HepG2 (cell line): ENCODE data around the gene SSBP4. TPM values are rescaled to one million over a fixed set of nuclear protein-coding genes. Genes with fewer than 3 reads are reported as not detected.

Source experiments
- HNF4A ChIP-seq: sonication (generic); formaldehyde crosslinking; IDR thresholded peaks from 2 replicates; pipeline ENCODE4 v1.4.0; 2020; ENCODE audit warnings: missing genetic modification reagents
- HOXA9 ChIP-seq: sonication (generic); formaldehyde crosslinking; IDR thresholded peaks from 2 replicates; pipeline ENCODE4 v1.8.1; 2022; ENCODE audit warnings: missing genetic modification reagents, mild to moderate bottlenecking, moderate library complexity, borderline replicate concordance
- MTF1 ChIP-seq: sonication (generic); formaldehyde crosslinking; IDR thresholded peaks from 2 replicates; pipeline ENCODE4 v1.5.0; 2020; ENCODE audit warnings: missing genetic modification reagents
- NBN ChIP-seq: fragments of 450-650 bp; conservative IDR thresholded peaks from 2 replicates; pipeline ENCODE4 v1.6.1; 2017
- NKX3-1 ChIP-seq: sonication (generic); formaldehyde crosslinking; IDR thresholded peaks from 2 replicates; pipeline ENCODE4 v1.5.0; 2020; ENCODE audit warnings: missing genetic modification reagents
- PCBP1 ChIP-seq: fragments of 200-400 bp; formaldehyde crosslinking; IDR thresholded peaks from 2 replicates; pipeline ENCODE4 v1.6.1; 2017; ENCODE audit warnings: mild to moderate bottlenecking, low read depth, low read length, borderline replicate concordance
- RNF2 ChIP-seq: fragments of 450-650 bp; conservative IDR thresholded peaks from 2 replicates; pipeline ENCODE4 v1.6.1; 2016; ENCODE audit warnings: low read depth
- SP4 ChIP-seq: sonication (generic); formaldehyde crosslinking; IDR thresholded peaks from 2 replicates; pipeline ENCODE4 v1.8.1; 2023; ENCODE audit warnings: mild to moderate bottlenecking, missing genetic modification reagents
- SRF ChIP-seq: IDR thresholded peaks from 2 replicates; pipeline ENCODE4 v1.6.1; 2011; ENCODE audit warnings: mild to moderate bottlenecking, low read depth, low read length, moderate library complexity
- ZFP37 ChIP-seq: sonication (generic); formaldehyde crosslinking; IDR thresholded peaks from 2 replicates; pipeline ENCODE4 v1.4.0; 2020; ENCODE audit warnings: missing genetic modification reagents, borderline replicate concordance
- ZNF878 ChIP-seq: sonication (generic); formaldehyde crosslinking; IDR thresholded peaks from 2 replicates; pipeline ENCODE4 v1.8.1; 2023; ENCODE audit warnings: mild to moderate bottlenecking, missing genetic modification reagents, moderate library complexity
- ZSCAN21 ChIP-seq: sonication (generic); formaldehyde crosslinking; IDR thresholded peaks from 2 replicates; pipeline ENCODE4 v1.8.0; 2022; ENCODE audit warnings: mild to moderate bottlenecking, missing genetic modification reagents, moderate library complexity, borderline replicate concordance
- polyA plus RNA-seq, 8 experiments: library from polyadenylated mRNA; depleted of rRNA in 3 of 8; stranded (reverse) in 7 of 8; unstranded in 1 of 8; fragments of >200 nt; fragmentation: Illumina TruSeq in 4 of 8; extraction: Trizol in 4 of 8; gene quantifications; 2 replicates each; pipeline versions ENCODE4 v1.2.1 to v1.2.3, GENCODE V29; 2011 to 2016; ENCODE audit warnings: low read depth in 4 of 8, missing spikeins in 1 of 8, mixed read lengths in 1 of 8; ENCODE audit not compliant: insufficient read depth in 1 of 8
- total RNA-seq, 5 experiments: library from RNA; depleted of rRNA; stranded (reverse); fragments of >200 nt; fragmentation: Illumina TruSeq; extraction: Trizol; gene quantifications; 2 replicates each; pipeline ENCODE4 v1.2.3, GENCODE V29; 2016; ENCODE audit warnings: low read depth in 1 of 5
- TF ChIP-seq, protein P1 (sequence below): sonication (generic); formaldehyde crosslinking; IDR thresholded peaks from one replicate; pipeline ENCODE4 v1.5.1; 2020; ENCODE audit warnings: mild to moderate bottlenecking, missing genetic modification reagents; ENCODE audit errors: not compliant biosample characterization
- TF ChIP-seq, protein P2 (sequence below), 2 experiments: sonication (generic) in 1 of 2; formaldehyde crosslinking in 1 of 2; IDR thresholded peaks; 2 replicates each; pipeline versions ENCODE4 v1.4.0 to v1.6.1; 2016 to 2020; ENCODE audit warnings: borderline replicate concordance in 1 of 2, low read depth in 1 of 2, mild to moderate bottlenecking in 1 of 2, missing genetic modification reagents in 1 of 2

SSBP4 gene
- total and polyA plus RNA-seq, 2 of the 13 experiments (the other 11 are each of a cell fraction or from before 2014, with no cell fraction given), result 20.8 to 39.5 TPM

GRCh38 chr19:18478545-18479311, 59.5 kb downstream of the SSBP4 start (continued):
- TF ChIP-seq, protein P1, sequence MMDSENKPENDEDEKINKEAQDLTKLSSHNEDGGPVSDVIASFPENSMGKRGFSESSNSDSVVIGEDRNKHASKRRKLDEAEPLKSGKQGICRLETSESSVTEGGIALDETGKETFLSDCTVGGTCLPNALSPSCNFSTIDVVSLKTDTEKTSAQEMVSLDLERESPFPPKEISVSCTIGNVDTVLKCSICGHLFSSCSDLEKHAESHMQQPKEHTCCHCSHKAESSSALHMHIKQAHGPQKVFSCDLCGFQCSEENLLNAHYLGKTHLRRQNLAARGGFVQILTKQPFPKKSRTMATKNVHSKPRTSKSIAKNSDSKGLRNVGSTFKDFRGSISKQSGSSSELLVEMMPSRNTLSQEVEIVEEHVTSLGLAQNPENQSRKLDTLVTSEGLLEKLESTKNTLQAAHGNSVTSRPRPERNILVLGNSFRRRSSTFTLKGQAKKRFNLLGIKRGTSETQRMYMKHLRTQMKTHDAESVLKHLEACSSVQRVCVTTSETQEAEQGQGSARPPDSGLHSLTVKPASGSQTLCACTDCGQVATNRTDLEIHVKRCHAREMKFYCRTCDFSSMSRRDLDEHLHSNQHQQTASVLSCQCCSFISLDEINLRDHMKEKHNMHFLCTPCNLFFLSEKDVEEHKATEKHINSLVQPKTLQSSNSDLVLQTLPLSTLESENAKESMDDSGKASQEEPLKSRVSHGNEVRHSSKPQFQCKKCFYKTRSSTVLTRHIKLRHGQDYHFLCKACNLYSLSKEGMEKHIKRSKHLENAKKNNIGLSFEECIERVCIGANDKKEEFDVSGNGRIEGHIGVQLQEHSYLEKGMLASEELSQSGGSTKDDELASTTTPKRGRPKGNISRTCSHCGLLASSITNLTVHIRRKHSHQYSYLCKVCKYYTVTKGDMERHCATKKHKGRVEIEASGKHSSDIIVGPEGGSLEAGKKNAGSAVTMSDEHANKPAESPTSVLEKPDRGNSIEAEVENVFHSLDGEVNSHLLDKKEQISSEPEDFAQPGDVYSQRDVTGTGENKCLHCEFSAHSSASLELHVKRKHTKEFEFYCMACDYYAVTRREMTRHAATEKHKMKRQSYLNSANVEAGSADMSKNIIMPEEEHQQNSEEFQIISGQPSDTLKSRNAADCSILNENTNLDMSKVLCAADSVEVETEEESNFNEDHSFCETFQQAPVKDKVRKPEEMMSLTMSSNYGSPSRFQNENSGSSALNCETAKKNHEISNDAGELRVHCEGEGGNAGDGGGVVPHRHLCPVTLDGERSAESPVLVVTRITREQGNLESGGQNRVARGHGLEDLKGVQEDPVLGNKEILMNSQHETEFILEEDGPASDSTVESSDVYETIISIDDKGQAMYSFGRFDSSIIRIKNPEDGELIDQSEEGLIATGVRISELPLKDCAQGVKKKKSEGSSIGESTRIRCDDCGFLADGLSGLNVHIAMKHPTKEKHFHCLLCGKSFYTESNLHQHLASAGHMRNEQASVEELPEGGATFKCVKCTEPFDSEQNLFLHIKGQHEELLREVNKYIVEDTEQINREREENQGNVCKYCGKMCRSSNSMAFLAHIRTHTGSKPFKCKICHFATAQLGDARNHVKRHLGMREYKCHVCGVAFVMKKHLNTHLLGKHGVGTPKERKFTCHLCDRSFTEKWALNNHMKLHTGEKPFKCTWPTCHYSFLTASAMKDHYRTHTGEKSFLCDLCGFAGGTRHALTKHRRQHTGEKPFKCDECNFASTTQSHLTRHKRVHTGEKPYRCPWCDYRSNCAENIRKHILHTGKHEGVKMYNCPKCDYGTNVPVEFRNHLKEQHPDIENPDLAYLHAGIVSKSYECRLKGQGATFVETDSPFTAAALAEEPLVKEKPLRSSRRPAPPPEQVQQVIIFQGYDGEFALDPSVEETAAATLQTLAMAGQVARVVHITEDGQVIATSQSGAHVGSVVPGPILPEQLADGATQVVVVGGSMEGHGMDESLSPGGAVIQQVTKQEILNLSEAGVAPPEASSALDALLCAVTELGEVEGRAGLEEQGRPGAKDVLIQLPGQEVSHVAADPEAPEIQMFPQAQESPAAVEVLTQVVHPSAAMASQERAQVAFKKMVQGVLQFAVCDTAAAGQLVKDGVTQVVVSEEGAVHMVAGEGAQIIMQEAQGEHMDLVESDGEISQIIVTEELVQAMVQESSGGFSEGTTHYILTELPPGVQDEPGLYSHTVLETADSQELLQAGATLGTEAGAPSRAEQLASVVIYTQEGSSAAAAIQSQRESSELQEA (CRISPR knock-in tag), result no peak
- TF ChIP-seq, protein P2, sequence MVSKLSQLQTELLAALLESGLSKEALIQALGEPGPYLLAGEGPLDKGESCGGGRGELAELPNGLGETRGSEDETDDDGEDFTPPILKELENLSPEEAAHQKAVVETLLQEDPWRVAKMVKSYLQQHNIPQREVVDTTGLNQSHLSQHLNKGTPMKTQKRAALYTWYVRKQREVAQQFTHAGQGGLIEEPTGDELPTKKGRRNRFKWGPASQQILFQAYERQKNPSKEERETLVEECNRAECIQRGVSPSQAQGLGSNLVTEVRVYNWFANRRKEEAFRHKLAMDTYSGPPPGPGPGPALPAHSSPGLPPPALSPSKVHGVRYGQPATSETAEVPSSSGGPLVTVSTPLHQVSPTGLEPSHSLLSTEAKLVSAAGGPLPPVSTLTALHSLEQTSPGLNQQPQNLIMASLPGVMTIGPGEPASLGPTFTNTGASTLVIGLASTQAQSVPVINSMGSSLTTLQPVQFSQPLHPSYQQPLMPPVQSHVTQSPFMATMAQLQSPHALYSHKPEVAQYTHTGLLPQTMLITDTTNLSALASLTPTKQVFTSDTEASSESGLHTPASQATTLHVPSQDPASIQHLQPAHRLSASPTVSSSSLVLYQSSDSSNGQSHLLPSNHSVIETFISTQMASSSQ (IDR thresholded peaks at IDR 0.05; ENCODE audit: low read depth), result no peak; the same call in 1 of the 2 replicates
- TF ChIP-seq, protein P2 (CRISPR knock-in tag; IDR thresholded peaks at IDR 0.05; ENCODE audit: borderline replicate concordance), result peak; percentile 77; the same call in 1 of the 2 replicates
- TF ChIP-seq ZSCAN21 (CRISPR knock-in tag) (0 out of 2 replicates have a peak, but pooled peaks have one; percentile 23), ZNF878 (CRISPR knock-in tag) (peak; percentile 94), HOXA9 (CRISPR knock-in tag) (no peak), SP4 (peak; percentile 57; the same call in 1 of the 2 replicates), SRF (no peak), NKX3-1 (CRISPR knock-in tag) (no peak), PCBP1 (no peak), ZFP37 (CRISPR knock-in tag) (peak; percentile 75; the same call in 1 of the 2 replicates), HNF4A (peak; percentile 71), NBN (no peak), MTF1 (no peak), RNF2 (0 out of 2 replicates have a peak, but pooled peaks have one; percentile 61)
